CD4-positive, alpha-beta T cell treated with Interleukin-12 subunit alpha and Interleukin-12 subunit beta, for 1 hour (primary cell): ENCODE measurements around the gene DSEL.

Experiments used
- DNase-seq: peaks from one replicate; pipeline ENCODE4 v3.0.0-alpha.2; 2020

Gene DSEL

GRCh38 chr18:67500522-67501205 lies 15.9 kb downstream of the DSEL start:
- DNase-seq: no peak

- no peak for DNase-seq
These were observed 20.1 kb downstream of the DSEL start for GRCh38 chr18:67496469-67496868.

- DNase-seq: no peak
These were observed 30.0 kb downstream of the DSEL start for GRCh38 chr18:67486534-67486933.

- DNase-seq: no peak
These were observed 30.9 kb downstream of the DSEL start for GRCh38 chr18:67485655-67486054.

GRCh38 chr18:67484458-67484857 lies 32.1 kb downstream of the DSEL start:
- DNase-seq: no peak

- DNase-seq: no peak
These were observed 32.6 kb downstream of the DSEL start for GRCh38 chr18:67483952-67484351.

- no peak for DNase-seq
These were observed 33.3 kb downstream of the DSEL start for GRCh38 chr18:67483237-67483636.

- no peak for DNase-seq
These were observed 38.3 kb downstream of the DSEL start for GRCh38 chr18:67478249-67478648.

GRCh38 chr18:67477522-67477921 lies 39.0 kb downstream of the DSEL start:
- DNase-seq: no peak

- DNase-seq: no peak
These were observed 39.9 kb downstream of the DSEL start for GRCh38 chr18:67476585-67476984.

- no peak for DNase-seq
These were observed 40.8 kb downstream of the DSEL start for GRCh38 chr18:67475673-67476072.

GRCh38 chr18:67468038-67468437 lies 48.5 kb downstream of the DSEL start:
- no peak for DNase-seq

- no peak for DNase-seq
These were observed 49.3 kb downstream of the DSEL start for GRCh38 chr18:67467188-67467587.

GRCh38 chr18:67464499-67464898 lies 52.0 kb downstream of the DSEL start:
- DNase-seq: no peak

- no peak for DNase-seq
These were observed 52.7 kb downstream of the DSEL start for GRCh38 chr18:67463829-67464228.

GRCh38 chr18:67456711-67457110 lies 59.8 kb downstream of the DSEL start:
- no peak for DNase-seq
